OCI-LY1 (cell line): ENCODE results near the gene ITLN2.
"Not testable (repeated sequence)": the region's sequence is repeated elsewhere in the genome, so short reads cannot be mapped to it uniquely, and the experiment has no call there.

ENCODE experiments used
- H2AFZ ChIP-seq: fragments of 200-600 bp; sonication (generic), shearing (Covaris generic); 2 replicates; pipeline ENCODE4 v1.6.0; 2014; ENCODE audit warnings: antibody characterized with exemption, mild to moderate bottlenecking, low read length
- H3F3A ChIP-seq: fragments of 200-600 bp; sonication (generic), shearing (Covaris generic); 2 replicates; pipeline ENCODE4 v1.6.0; 2014; ENCODE audit warnings: mild to moderate bottlenecking, antibody characterized with exemption, low read length, moderate library complexity; ENCODE audit not compliant: insufficient read depth
- H3K27ac ChIP-seq: fragments of 200-600 bp; sonication (generic); 2 replicates; pipeline ENCODE4 v1.5.1; 2014; ENCODE audit warnings: low read length, mixed run types, mild to moderate bottlenecking, low read depth; ENCODE audit not compliant: poor library complexity, severe bottlenecking
- H3K27me3 ChIP-seq: fragments of 200-600 bp; sonication (generic); 2 replicates; pipeline ENCODE4 v1.6.0; 2014; ENCODE audit warnings: antibody characterized with exemption, mild to moderate bottlenecking, low read length, moderate library complexity; ENCODE audit not compliant: insufficient read depth
- H3K36me3 ChIP-seq: fragments of 200-600 bp; sonication (generic); 2 replicates; pipeline ENCODE4 v1.6.1; 2014; ENCODE audit warnings: mild to moderate bottlenecking, antibody characterized with exemption, low read length, moderate library complexity, mixed read lengths; ENCODE audit not compliant: insufficient read depth
- H3K4me1 ChIP-seq: fragments of 200-600 bp; sonication (generic); 2 replicates; pipeline ENCODE4 v1.5.1; 2014; ENCODE audit warnings: mild to moderate bottlenecking, low read length, moderate library complexity; ENCODE audit not compliant: insufficient read depth, severe bottlenecking
- H3K4me2 ChIP-seq: fragments of 200-600 bp; sonication (generic), shearing (Covaris generic); 2 replicates; pipeline ENCODE4 v1.6.1; 2014; ENCODE audit warnings: low read length
- H3K4me3 ChIP-seq: fragments of 200-600 bp; sonication (generic); 2 replicates; pipeline ENCODE4 v1.5.1; 2014; ENCODE audit warnings: low read length, low read depth, mild to moderate bottlenecking, mixed read lengths; ENCODE audit not compliant: poor library complexity, severe bottlenecking
- H3K79me2 ChIP-seq: fragments of 200-600 bp; shearing (Covaris generic); 2 replicates; pipeline ENCODE4 v1.6.1; 2016; ENCODE audit warnings: mixed run types, low read length, mixed read lengths; ENCODE audit not compliant: insufficient read depth
- H3K9ac ChIP-seq: fragments of 200-600 bp; sonication (generic), shearing (Covaris generic); 2 replicates; pipeline ENCODE4 v1.6.1; 2014; ENCODE audit warnings: mild to moderate bottlenecking, low read length, mixed read lengths
- H3K9me2 ChIP-seq: fragments of 200-600 bp; sonication (generic), shearing (Covaris generic); 2 replicates; pipeline ENCODE4 v1.6.1; 2014; ENCODE audit warnings: low read depth, mild to moderate bottlenecking, low read length, mixed read lengths
- H3K9me3 ChIP-seq: fragments of 200-600 bp; shearing (Covaris generic); 2 replicates; pipeline ENCODE4 v1.6.1; 2014; ENCODE audit warnings: low read length, mixed read lengths
- H4K20me1 ChIP-seq: fragments of 200-600 bp; sonication (generic), shearing (Covaris generic); 2 replicates; pipeline ENCODE4 v1.6.0; 2016; ENCODE audit warnings: mild to moderate bottlenecking, low read length; ENCODE audit not compliant: insufficient read depth
- CTCF ChIP-seq: fragments of 200-600 bp; sonication (generic), shearing (Covaris generic); IDR thresholded peaks from 2 replicates; pipeline ENCODE4 v1.5.1; 2017; ENCODE audit warnings: mild to moderate bottlenecking, antibody characterized with exemption, low read length, moderate library complexity, mixed read lengths
- EZH2 ChIP-seq: fragments of 200-600 bp; sonication (generic), shearing (Covaris generic); IDR thresholded peaks from 2 replicates; pipeline ENCODE4 v1.8.0; 2017; ENCODE audit warnings: borderline replicate concordance, mixed run types, mild to moderate bottlenecking, antibody characterized with exemption, low read length, moderate library complexity, mixed read lengths

ITLN2 gene

GRCh38 chr1:160925652-160926244 lies 28.9 kb downstream of the ITLN2 start:
- TF ChIP-seq EZH2 (no peak), CTCF (no peak)
- H3K4me2 ChIP-seq: no peak overlapping the region

GRCh38 chr1:160924791-160925651 lies 29.6 kb downstream of the ITLN2 start:
- Histone ChIP-seq H3K9ac (no peak overlapping the region), H3K9me2 (no peaks in the 10 kb centered on the region), H2AFZ (no peak overlapping the region), H3K9me3 (0 out of 2 replicates have a peak, but pooled peaks cover 5% of the 10 kb centered on the region), H3K36me3 (no peaks in the 10 kb centered on the region), H3K4me2 (no peak overlapping the region), H3K4me1 (no peaks in the 10 kb centered on the region), H3F3A (no peaks in the 10 kb centered on the region), H3K4me3 (no peak overlapping the region), H3K79me2 (no peaks in the 10 kb centered on the region), H3K27me3 (no peaks in the 10 kb centered on the region), H3K27ac (no peak overlapping the region), H4K20me1 (no peaks in the 10 kb centered on the region)
- no peak for TF ChIP-seq CTCF
- TF ChIP-seq EZH2: no peak

More at GRCh38 chr1:160925652-160926244, 28.9 kb downstream of the ITLN2 start:
- H3K4me3 ChIP-seq: no peak overlapping the region
- H3K9me2 ChIP-seq: no peaks in the 10 kb centered on the region
- 0 out of 2 replicates have a peak, but pooled peaks cover 5% of the 10 kb centered on the region for H3K9me3 ChIP-seq
- H4K20me1 ChIP-seq: no peaks in the 10 kb centered on the region
- no peaks in the 10 kb centered on the region for H3F3A ChIP-seq
- no peaks in the 10 kb centered on the region for H3K4me1 ChIP-seq
- no peaks in the 10 kb centered on the region for H3K27me3 ChIP-seq
- H3K27ac ChIP-seq: no peak overlapping the region
- no peak overlapping the region for H3K9ac ChIP-seq
- no peak overlapping the region for H2AFZ ChIP-seq
- no peaks in the 10 kb centered on the region for H3K36me3 ChIP-seq
- H3K79me2 ChIP-seq: no peaks in the 10 kb centered on the region

GRCh38 chr1:160916666-160917065 lies 37.9 kb downstream of the ITLN2 start:
- Histone ChIP-seq H3K9ac (no peak overlapping the region), H3K27me3 (no peaks in the 10 kb centered on the region), H3K9me3 (no peaks in the 10 kb centered on the region), H3K4me2 (no peak overlapping the region), H3K4me3 (no peak overlapping the region), H3K36me3 (no peaks in the 10 kb centered on the region), H4K20me1 (no peaks in the 10 kb centered on the region), H3K27ac (no peak overlapping the region), H3K79me2 (no peaks in the 10 kb centered on the region), H3F3A (no peaks in the 10 kb centered on the region), H3K4me1 (no peaks in the 10 kb centered on the region), H3K9me2 (no peaks in the 10 kb centered on the region), H2AFZ (no peak overlapping the region)
- TF ChIP-seq EZH2: no peak
- no peak for TF ChIP-seq CTCF

GRCh38 chr1:160913229-160913628 lies 41.4 kb downstream of the ITLN2 start:
- H3K9me2 ChIP-seq, H3K4me3 ChIP-seq, H3K9me3 ChIP-seq, H3K4me1 ChIP-seq, H2AFZ ChIP-seq, H3K4me2 ChIP-seq, H3K27ac ChIP-seq, H3K9ac ChIP-seq, H3K36me3 ChIP-seq, H3K79me2 ChIP-seq, H3K27me3 ChIP-seq, H4K20me1 ChIP-seq, H3F3A ChIP-seq: not testable (repeated sequence)
